Gastrocnemius medialis (tissue), 4 donors: ENCODE results near the gene PGAP3. TPM values are rescaled to one million over a fixed set of nuclear protein-coding genes. Genes with fewer than 3 reads are reported as not detected.

ENCODE experiments used
- ATAC-seq, 2 donors: fragments of 150-250 bp; one replicate each; pipeline ENCODE4 v1.9.1; 2016
- DNase-seq, 2 donors: peaks; one replicate each; pipeline ENCODE4 v3.0.0-alpha.2; 2019
- H3K27ac ChIP-seq, 4 donors: fragments of 200-600 bp; sonication (generic); 1 replicate in 1 of 4; 2 replicates in 3 of 4; pipeline ENCODE4 v1.5.1; 2016 to 2018; ENCODE audit warnings: mild to moderate bottlenecking in 2 of 4, moderate library complexity in 1 of 4
- H3K27me3 ChIP-seq, 3 donors: fragments of 200-600 bp; sonication (generic) in 2 of 3; 1 replicate in 1 of 3; 2 replicates in 2 of 3; pipeline versions ENCODE4 v1.5.1 to v1.6.0; 2016 to 2019; ENCODE audit warnings: mild to moderate bottlenecking in 1 of 3, moderate library complexity in 1 of 3
- H3K36me3 ChIP-seq, 2 donors: fragments of 200-600 bp; sonication (generic) in 1 of 2; one replicate each; pipeline ENCODE4 v1.5.1; 2017 to 2018
- H3K4me1 ChIP-seq, 2 donors: fragments of 200-600 bp; sonication (generic) in 1 of 2; one replicate each; pipeline ENCODE4 v1.5.1; 2016 to 2017; ENCODE audit warnings: mild to moderate bottlenecking in 2 of 2
- H3K4me3 ChIP-seq, 4 donors: fragments of 200-600 bp; sonication (generic) in 3 of 4; 1 replicate in 1 of 4; 2 replicates in 3 of 4; pipeline ENCODE4 v1.5.1; 2016 to 2019; ENCODE audit warnings: mild to moderate bottlenecking in 2 of 4
- H3K9me3 ChIP-seq, 3 donors: fragments of 200-600 bp; sonication (generic) in 2 of 3; 1 replicate in 1 of 3; 2 replicates in 2 of 3; pipeline ENCODE4 v1.5.1; 2016 to 2019
- POLR2A ChIP-seq, 2 donors: fragments of 450-650 bp; IDR thresholded peaks; one replicate each; pipeline ENCODE4 v1.6.1; 2017; ENCODE audit warnings: antibody characterized with exemption in 2 of 2, mild to moderate bottlenecking in 2 of 2, moderate library complexity in 2 of 2
- in situ Hi-C, 4 donors: fragments of 200-750 bp; cut with MboI; loops; one replicate each; pipeline versions ENCODE4 v1.15.0 to v1.8.0; 2017; ENCODE audit warnings: low sequenced_read_pairs in 4 of 4
- intact Hi-C: fragments of 100-400 bp; cut with DNase I; formaldehyde crosslinking; loops from one replicate; pipeline ENCODE4 v1.15.1; 2023; ENCODE audit warnings: low total_unique reads
- total RNA-seq, 4 donors: library from RNA; depleted of rRNA; stranded (reverse); fragments of >200 nt; gene quantifications; one replicate each; pipeline versions ENCODE4 v1.1.0 to v1.2.3, GENCODE V29; 2016
- TF ChIP-seq, protein P1 (sequence below), 5 experiments: fragments of 450-650 bp in 3 of 5; fragments of 200-600 bp in 2 of 5; sonication (generic) in 2 of 5; IDR thresholded peaks in 4 of 5; conservative IDR thresholded peaks in 1 of 5; 1 replicate in 4 of 5; 2 replicates in 1 of 5; pipeline ENCODE4 v1.5.1; 2016 to 2019; ENCODE audit warnings: antibody characterized with exemption in 5 of 5, mild to moderate bottlenecking in 3 of 5, moderate library complexity in 3 of 5

The PGAP3 gene
- total RNA-seq, 4 donors from 2014 or later: 4.3 to 9.5 (median 6.1) TPM

DNA sequence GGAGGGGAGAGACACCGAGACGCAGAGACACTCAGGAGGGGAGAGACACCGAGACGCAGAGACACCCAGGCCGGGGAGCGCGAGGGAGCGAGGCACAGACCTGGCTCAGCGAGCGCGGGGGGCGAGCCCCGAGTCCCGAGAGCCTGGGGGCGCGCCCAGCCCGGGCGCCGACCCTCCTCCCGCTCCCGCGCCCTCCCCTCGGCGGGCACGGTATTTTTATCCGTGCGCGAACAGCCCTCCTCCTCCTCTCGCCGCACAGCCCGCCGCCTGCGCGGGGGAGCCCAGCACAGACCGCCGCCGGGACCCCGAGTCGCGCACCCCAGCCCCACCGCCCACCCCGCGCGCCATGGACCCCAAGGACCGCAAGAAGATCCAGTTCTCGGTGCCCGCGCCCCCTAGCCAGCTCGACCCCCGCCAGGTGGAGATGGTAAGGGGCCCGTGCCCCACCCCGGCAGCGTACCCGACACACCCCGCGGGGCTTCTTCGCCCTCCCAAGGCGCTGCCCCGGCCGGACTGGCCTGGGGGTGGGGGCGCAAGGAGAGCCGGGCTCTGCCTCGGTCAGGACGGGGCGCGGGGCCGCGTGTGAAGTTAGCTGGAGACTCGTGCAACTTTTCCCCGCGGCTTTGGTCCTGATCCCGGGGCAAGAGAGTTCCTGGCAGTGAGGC, 60.7 kb downstream of the PGAP3 start:
- no peak for DNase-seq
- peak overlapping the region; percentile 10 to 44 (median 32) for H3K4me3 ChIP-seq
- H3K27ac ChIP-seq: no peak overlapping the region
- intact Hi-C loops: no loop called here
- H3K27me3 ChIP-seq: peaks cover 32 to 38% (median 34%) of the 10 kb centered on the region in 3 donors
- no peaks in the 10 kb centered on the region for H3K36me3 ChIP-seq
- no peak for ATAC-seq
- peaks cover 4 to 6% of the 10 kb centered on the region in 2 donors for H3K4me1 ChIP-seq
- H3K9me3 ChIP-seq: no peaks in the 10 kb centered on the region
- no peak for TF ChIP-seq POLR2A (IDR thresholded peaks at IDR 0.05)
- TF ChIP-seq, protein P1, sequence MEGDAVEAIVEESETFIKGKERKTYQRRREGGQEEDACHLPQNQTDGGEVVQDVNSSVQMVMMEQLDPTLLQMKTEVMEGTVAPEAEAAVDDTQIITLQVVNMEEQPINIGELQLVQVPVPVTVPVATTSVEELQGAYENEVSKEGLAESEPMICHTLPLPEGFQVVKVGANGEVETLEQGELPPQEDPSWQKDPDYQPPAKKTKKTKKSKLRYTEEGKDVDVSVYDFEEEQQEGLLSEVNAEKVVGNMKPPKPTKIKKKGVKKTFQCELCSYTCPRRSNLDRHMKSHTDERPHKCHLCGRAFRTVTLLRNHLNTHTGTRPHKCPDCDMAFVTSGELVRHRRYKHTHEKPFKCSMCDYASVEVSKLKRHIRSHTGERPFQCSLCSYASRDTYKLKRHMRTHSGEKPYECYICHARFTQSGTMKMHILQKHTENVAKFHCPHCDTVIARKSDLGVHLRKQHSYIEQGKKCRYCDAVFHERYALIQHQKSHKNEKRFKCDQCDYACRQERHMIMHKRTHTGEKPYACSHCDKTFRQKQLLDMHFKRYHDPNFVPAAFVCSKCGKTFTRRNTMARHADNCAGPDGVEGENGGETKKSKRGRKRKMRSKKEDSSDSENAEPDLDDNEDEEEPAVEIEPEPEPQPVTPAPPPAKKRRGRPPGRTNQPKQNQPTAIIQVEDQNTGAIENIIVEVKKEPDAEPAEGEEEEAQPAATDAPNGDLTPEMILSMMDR (IDR thresholded peaks at IDR 0.05 in 4 of 5, conservative IDR thresholded peaks at IDR 0.05 in 1 of 5): no peak
- in situ Hi-C loops: loop anchor here in 3 of 4 donors (10.0 kb wide), 2 partner anchors 72 to 128 kb away; no protein-coding TSS in a partner anchor

- Histone ChIP-seq H3K27ac (no peak within 1 kb of the TSS), H3K4me3 (peak within 1 kb of the TSS; percentile 10 to 44 (median 32)), H3K36me3 (no peaks in the 10 kb centered on the region), H3K4me1 (peaks cover 4 to 7% of the 10 kb centered on the region in 2 donors), H3K27me3 (peaks cover 32 to 38% (median 34%) of the 10 kb centered on the region in 3 donors), H3K9me3 (no peaks in the 10 kb centered on the region)
- DNase-seq: no peak
- intact Hi-C loops (no loop called here), in situ Hi-C loops (loop anchor here in 3 of 4 donors (10.0 kb wide), 2 partner anchors 72 to 128 kb away; no protein-coding TSS in a partner anchor)
- no peak for ATAC-seq
- TF ChIP-seq, protein P1 (IDR thresholded peaks at IDR 0.05 in 4 of 5, conservative IDR thresholded peaks at IDR 0.05 in 1 of 5): no peak
- TF ChIP-seq POLR2A (IDR thresholded peaks at IDR 0.05): no peak
Measured at GRCh38 chr17:39626171-39627046, 61.4 kb downstream of the PGAP3 start, which contains the start of gene PPP1R1B. Gene PPP1R1B, plus strand, starts transcription at chr17:39626952. Its CDS starts 441 bp downstream, at chr17:39627393.

- intact Hi-C loops: no loop called here
- Histone ChIP-seq H3K27me3 (peaks cover 32 to 38% (median 34%) of the 10 kb centered on the region in 3 donors), H3K4me1 (peaks cover 4 to 7% of the 10 kb centered on the region in 2 donors), H3K4me3 (no peak overlapping the region), H3K27ac (no peak overlapping the region), H3K9me3 (no peaks in the 10 kb centered on the region), H3K36me3 (no peaks in the 10 kb centered on the region)
- TF ChIP-seq, protein P1 (IDR thresholded peaks at IDR 0.05 in 4 of 5, conservative IDR thresholded peaks at IDR 0.05 in 1 of 5): no peak
- DNase-seq (no peak), ATAC-seq (no peak)
- in situ Hi-C loops: loop anchor here in 3 of 4 donors (10.0 kb wide), 2 partner anchors 70 to 130 kb away; no protein-coding TSS in a partner anchor
Measured at GRCh38 chr17:39625198-39625785, 62.6 kb downstream of the PGAP3 start.

GRCh38 chr17:39624313-39624712, 63.5 kb downstream of the PGAP3 start:
- Histone ChIP-seq H3K9me3 (no peaks in the 10 kb centered on the region), H3K36me3 (no peaks in the 10 kb centered on the region), H3K4me3 (no peak overlapping the region), H3K4me1 (peaks cover 4 to 7% of the 10 kb centered on the region in 2 donors), H3K27me3 (peaks cover 32 to 38% (median 34%) of the 10 kb centered on the region in 3 donors), H3K27ac (no peak overlapping the region)
- intact Hi-C loops (no loop called here), in situ Hi-C loops (loop anchor here (5.0 to 10.0 kb wide), 4 partner anchors 48 to 130 kb away; no protein-coding TSS in a partner anchor)
- DNase-seq (no peak), ATAC-seq (no peak)
- TF ChIP-seq, protein P1 (IDR thresholded peaks at IDR 0.05 in 4 of 5, conservative IDR thresholded peaks at IDR 0.05 in 1 of 5): no peak
- TF ChIP-seq POLR2A (IDR thresholded peaks at IDR 0.05): no peak
